A549 (cell line): ENCODE results near the gene CMC2.

Source experiments
- HOXA7 ChIP-seq: fragments of 250-450 bp; sonication (Bioruptor Pico); IDR thresholded peaks from 2 replicates; pipeline ENCODE4 v1.5.0; 2020; ENCODE audit warnings: mild to moderate bottlenecking, moderate library complexity
- KDM1A ChIP-seq: fragments of 200-600 bp; sonication (generic); IDR thresholded peaks from 2 replicates; pipeline ENCODE4 v1.6.1; 2016; ENCODE audit warnings: low read depth, mild to moderate bottlenecking
- NR3C1 ChIP-seq: fragments of >200 bp; sonication (Bioruptor Twin); formaldehyde crosslinking; IDR thresholded peaks from 3 replicates; pipeline ENCODE4 v1.6.1; 2017
- RAD21 ChIP-seq, 2 experiments: fragments of >200 bp in 1 of 2; sonication (Bioruptor Twin) in 1 of 2; formaldehyde crosslinking in 1 of 2; IDR thresholded peaks in 1 of 2; conservative IDR thresholded peaks in 1 of 2; 2 replicates in 1 of 2; 3 replicates in 1 of 2; pipeline ENCODE4 v1.6.1; 2012 to 2018; ENCODE audit warnings: inconsistent platforms in 1 of 2
- REST ChIP-seq: fragments of 200-600 bp; sonication (generic); IDR thresholded peaks from 2 replicates; pipeline ENCODE4 v1.6.1; 2016; ENCODE audit warnings: antibody characterized with exemption, mild to moderate bottlenecking, moderate library complexity

- TF ChIP-seq REST (no peak), HOXA7 (CRISPR knock-in tag) (no peak), KDM1A (no peak), RAD21 (conservative IDR thresholded peaks at IDR 0.05 in 1 of 2, IDR thresholded peaks at IDR 0.05 in 1 of 2) (no peak), NR3C1 (no peak)
These were observed 60.2 kb downstream of the CMC2 start for GRCh38 chr16:80946481-80946880.
